Neuron (in vitro differentiated cells): ENCODE data around the gene KLHL33.

Experiments used
- H2AFZ ChIP-seq: one replicate; pipeline ENCODE4 v1.6.1; 2013; ENCODE audit warnings: low read depth, mild to moderate bottlenecking, inconsistent platforms, low read length, moderate library complexity
- H3K27me3 ChIP-seq: one replicate; pipeline ENCODE4 v1.6.1; 2013; ENCODE audit warnings: low read length; ENCODE audit not compliant: insufficient read depth
- H3K36me3 ChIP-seq: one replicate; pipeline ENCODE4 v1.6.1; 2013; ENCODE audit warnings: low read length; ENCODE audit not compliant: insufficient read depth
- H3K4me1 ChIP-seq: one replicate; pipeline ENCODE4 v1.6.1; 2013; ENCODE audit warnings: low read length; ENCODE audit not compliant: insufficient read depth
- H3K4me3 ChIP-seq: 2 replicates; pipeline ENCODE4 v1.5.1; 2013; ENCODE audit warnings: mild to moderate bottlenecking, low read length, moderate library complexity
- H3K9me3 ChIP-seq: one replicate; pipeline ENCODE4 v1.6.1; 2013; ENCODE audit warnings: low read length

KLHL33 gene

GRCh38 chr14:20436363-20436755, 393 bp upstream of the KLHL33 start:
- H3K27me3 ChIP-seq, result peaks cover 40% of the 10 kb centered on the region
- peaks cover 2% of the 10 kb centered on the region for H3K9me3 ChIP-seq
- H3K4me1 ChIP-seq, result no peaks in the 10 kb centered on the region
- H2AFZ ChIP-seq, result no peak overlapping the region
- no peak overlapping the region for H3K4me3 ChIP-seq
- H3K36me3 ChIP-seq, result no peaks in the 10 kb centered on the region

GRCh38 chr14:20434701-20435581, 1.0 kb downstream of the KLHL33 start:
- H2AFZ ChIP-seq, result peak overlapping the region; percentile 28
- no peaks in the 10 kb centered on the region for H3K36me3 ChIP-seq
- peaks cover 2% of the 10 kb centered on the region for H3K9me3 ChIP-seq
- H3K4me3 ChIP-seq, result no peak overlapping the region
- no peaks in the 10 kb centered on the region for H3K4me1 ChIP-seq
- peaks cover 40% of the 10 kb centered on the region for H3K27me3 ChIP-seq

- Histone ChIP-seq H3K36me3 (no peaks in the 10 kb centered on the region), H3K4me1 (no peaks in the 10 kb centered on the region), H3K4me3 (no peak overlapping the region), H3K9me3 (no peaks in the 10 kb centered on the region), H3K27me3 (peaks cover 11% of the 10 kb centered on the region), H2AFZ (no peak overlapping the region)
Measured at GRCh38 chr14:20429801-20430669, 5.9 kb downstream of the KLHL33 start.

GRCh38 chr14:20428802-20429201, 7.2 kb downstream of the KLHL33 start:
- Histone ChIP-seq H3K4me1 (no peaks in the 10 kb centered on the region), H3K36me3 (no peaks in the 10 kb centered on the region), H2AFZ (no peak overlapping the region), H3K9me3 (no peaks in the 10 kb centered on the region), H3K27me3 (peaks cover 4% of the 10 kb centered on the region), H3K4me3 (no peak overlapping the region)

- Histone ChIP-seq H2AFZ (no peak overlapping the region), H3K4me1 (no peaks in the 10 kb centered on the region), H3K36me3 (no peaks in the 10 kb centered on the region), H3K9me3 (no peaks in the 10 kb centered on the region), H3K4me3 (no peak overlapping the region), H3K27me3 (no peaks in the 10 kb centered on the region)
Measured at GRCh38 chr14:20428010-20428365, 8.0 kb downstream of the KLHL33 start.

GRCh38 chr14:20427231-20428009, 8.5 kb downstream of the KLHL33 start:
- no peaks in the 10 kb centered on the region for H3K9me3 ChIP-seq
- H2AFZ ChIP-seq, result no peak overlapping the region
- no peaks in the 10 kb centered on the region for H3K27me3 ChIP-seq
- H3K36me3 ChIP-seq, result no peaks in the 10 kb centered on the region
- H3K4me1 ChIP-seq, result no peaks in the 10 kb centered on the region
- H3K4me3 ChIP-seq, result no peak overlapping the region

GRCh38 chr14:20424851-20425250, 11.1 kb downstream of the KLHL33 start:
- H3K36me3 ChIP-seq, result no peaks in the 10 kb centered on the region
- H3K9me3 ChIP-seq, result no peaks in the 10 kb centered on the region
- H3K4me3 ChIP-seq, result no peak overlapping the region
- peaks cover 8% of the 10 kb centered on the region for H3K4me1 ChIP-seq
- H3K27me3 ChIP-seq, result no peaks in the 10 kb centered on the region
- H2AFZ ChIP-seq, result no peak overlapping the region

GRCh38 chr14:20422886-20423285, 13.1 kb downstream of the KLHL33 start:
- no peaks in the 10 kb centered on the region for H3K36me3 ChIP-seq
- H3K9me3 ChIP-seq, result no peaks in the 10 kb centered on the region
- no peak overlapping the region for H3K4me3 ChIP-seq
- peaks cover 11% of the 10 kb centered on the region for H3K27me3 ChIP-seq
- peaks cover 8% of the 10 kb centered on the region for H3K4me1 ChIP-seq
- no peak overlapping the region for H2AFZ ChIP-seq

GRCh38 chr14:20421267-20421666, 14.7 kb downstream of the KLHL33 start:
- H2AFZ ChIP-seq, result no peak overlapping the region
- no peaks in the 10 kb centered on the region for H3K36me3 ChIP-seq
- no peak overlapping the region for H3K4me3 ChIP-seq
- peaks cover 8% of the 10 kb centered on the region for H3K4me1 ChIP-seq
- peaks cover 11% of the 10 kb centered on the region for H3K27me3 ChIP-seq
- no peaks in the 10 kb centered on the region for H3K9me3 ChIP-seq

GRCh38 chr14:20419419-20419818, 16.5 kb downstream of the KLHL33 start:
- H3K27me3 ChIP-seq, result peaks cover 11% of the 10 kb centered on the region
- H3K4me3 ChIP-seq, result no peak overlapping the region
- no peaks in the 10 kb centered on the region for H3K36me3 ChIP-seq
- no peaks in the 10 kb centered on the region for H3K9me3 ChIP-seq
- no peak overlapping the region for H2AFZ ChIP-seq
- H3K4me1 ChIP-seq, result peaks cover 8% of the 10 kb centered on the region

- peaks cover 11% of the 10 kb centered on the region for H3K27me3 ChIP-seq
- H3K36me3 ChIP-seq, result no peaks in the 10 kb centered on the region
- H3K9me3 ChIP-seq, result no peaks in the 10 kb centered on the region
- no peak overlapping the region for H2AFZ ChIP-seq
- H3K4me1 ChIP-seq, result peaks cover 15% of the 10 kb centered on the region
- H3K4me3 ChIP-seq, result no peak overlapping the region
Measured at GRCh38 chr14:20418501-20418909, 17.5 kb downstream of the KLHL33 start.

- H3K9me3 ChIP-seq, result no peaks in the 10 kb centered on the region
- H3K36me3 ChIP-seq, result no peaks in the 10 kb centered on the region
- peaks cover 15% of the 10 kb centered on the region for H3K4me1 ChIP-seq
- no peak overlapping the region for H2AFZ ChIP-seq
- H3K27me3 ChIP-seq, result peaks cover 11% of the 10 kb centered on the region
- H3K4me3 ChIP-seq, result no peak overlapping the region
Measured at GRCh38 chr14:20417250-20418186, 18.4 kb downstream of the KLHL33 start.
